ENCODE measurements around the gene GSTM2. TPM values are rescaled to one million over a fixed set of nuclear protein-coding genes. Genes with fewer than 3 reads are reported as not detected.

GSTM2 gene
- total RNA-seq, 2 donors from 2014 or later, result 18.4 to 30.3 TPM

- peak; percentile 80 for DNase-seq
- Histone ChIP-seq H3K9me3 (ENCODE audit: control insufficient read depth, low read length) (no peaks in the 10 kb centered on the region), H3K36me3 (ENCODE audit: control insufficient read depth, insufficient read depth, low read length) (peaks cover 1% of the 10 kb centered on the region), H3K27ac (ENCODE audit: low read depth, low read length) (no peak overlapping the region), H3K27me3 (ENCODE audit: control insufficient read depth, insufficient read depth, low read length, poor library complexity, severe bottlenecking) (no peaks in the 10 kb centered on the region), H3K4me3 (ENCODE audit: low read length) (no peak overlapping the region), H3K9ac (ENCODE audit: extremely low read depth, low read length, poor library complexity, severe bottlenecking) (no peak overlapping the region), H3K4me1 (ENCODE audit: control insufficient read depth, insufficient read depth, low read length) (peaks cover 6% of the 10 kb centered on the region)
- H3K4me3 Mint-ChIP-seq, result no peak overlapping the region
- H3K27ac Mint-ChIP-seq, result peak overlapping the region; percentile 85
- peaks cover 5% of the 10 kb centered on the region for H3K36me3 Mint-ChIP-seq (ENCODE audit: low read depth)
- H3K9me3 Mint-ChIP-seq, result no peaks in the 10 kb centered on the region
- H3K4me1 Mint-ChIP-seq, result peaks cover 23% of the 10 kb centered on the region
- H3K27me3 Mint-ChIP-seq (ENCODE audit: insufficient read depth), result peaks cover 3% of the 10 kb centered on the region
- no peak for TF ChIP-seq CTCF (conservative IDR thresholded peaks at IDR 0.05)
- WGBS, 2 experiments (ENCODE audit: insufficient coverage in 1 of 2, insufficient read length in 1 of 2), result 85 to 86% methylated on average over 9 of the region's 9 CpGs
Observed at GRCh38 chr1:109636201-109636952, 31.5 kb upstream of the GSTM2 start.

- no peak overlapping the region for H3K4me3 Mint-ChIP-seq
- no peak overlapping the region for H3K27ac ChIP-seq (ENCODE audit: low read depth, low read length)
- no peaks in the 10 kb centered on the region for H3K9me3 ChIP-seq (ENCODE audit: control insufficient read depth, low read length)
- peaks cover 6% of the 10 kb centered on the region for H3K4me1 ChIP-seq (ENCODE audit: control insufficient read depth, insufficient read depth, low read length)
- no peak for DNase-seq
- no peak for TF ChIP-seq CTCF (conservative IDR thresholded peaks at IDR 0.05)
- H3K27me3 Mint-ChIP-seq (ENCODE audit: insufficient read depth), result peaks cover 9% of the 10 kb centered on the region
- H3K4me1 Mint-ChIP-seq, result peaks cover 23% of the 10 kb centered on the region
- H3K27ac Mint-ChIP-seq, result no peak overlapping the region
- H3K9ac ChIP-seq (ENCODE audit: extremely low read depth, low read length, poor library complexity, severe bottlenecking), result no peak overlapping the region
- no peaks in the 10 kb centered on the region for H3K36me3 ChIP-seq (ENCODE audit: control insufficient read depth, insufficient read depth, low read length)
- H3K27me3 ChIP-seq (ENCODE audit: control insufficient read depth, insufficient read depth, low read length, poor library complexity, severe bottlenecking), result peaks cover 3% of the 10 kb centered on the region
- 96 to 100% methylated on average over 4 to 7 of the region's 7 CpGs for WGBS, 2 experiments (ENCODE audit: insufficient coverage in 1 of 2, insufficient read length in 1 of 2)
- no peaks in the 10 kb centered on the region for H3K9me3 Mint-ChIP-seq
- no peak overlapping the region for H3K4me3 ChIP-seq (ENCODE audit: low read length)
- H3K36me3 Mint-ChIP-seq (ENCODE audit: low read depth), result no peaks in the 10 kb centered on the region
Observed at GRCh38 chr1:109637446-109637845, 30.4 kb upstream of the GSTM2 start.

- DNase-seq, result peak; percentile 49
- Histone ChIP-seq H3K4me1 (ENCODE audit: control insufficient read depth, insufficient read depth, low read length) (peaks cover 6% of the 10 kb centered on the region), H3K27me3 (ENCODE audit: control insufficient read depth, insufficient read depth, low read length, poor library complexity, severe bottlenecking) (peaks cover 5% of the 10 kb centered on the region), H3K9ac (ENCODE audit: extremely low read depth, low read length, poor library complexity, severe bottlenecking) (no peak overlapping the region), H3K27ac (ENCODE audit: low read depth, low read length) (no peak overlapping the region), H3K4me3 (ENCODE audit: low read length) (no peak overlapping the region), H3K36me3 (ENCODE audit: control insufficient read depth, insufficient read depth, low read length) (no peaks in the 10 kb centered on the region), H3K9me3 (ENCODE audit: control insufficient read depth, low read length) (no peaks in the 10 kb centered on the region)
- Mint-ChIP-seq H3K4me3 (no peak overlapping the region), H3K36me3 (ENCODE audit: low read depth) (no peaks in the 10 kb centered on the region), H3K9me3 (no peaks in the 10 kb centered on the region), H3K27me3 (ENCODE audit: insufficient read depth) (peaks cover 16% of the 10 kb centered on the region), H3K4me1 (peaks cover 23% of the 10 kb centered on the region), H3K27ac (no peak overlapping the region)
- TF ChIP-seq CTCF (conservative IDR thresholded peaks at IDR 0.05), result no peak
- 88 to 95% methylated on average over 3 to 9 of the region's 9 CpGs for WGBS, 2 experiments (ENCODE audit: insufficient coverage in 1 of 2, insufficient read length in 1 of 2)
Observed at GRCh38 chr1:109639063-109639840, 28.6 kb upstream of the GSTM2 start.

All from endodermal cell (in vitro differentiated cells).